Measurements from ENCODE around the gene PARD6B.
"Not testable (repeated sequence)": the region's sequence is repeated elsewhere in the genome, so short reads cannot be mapped to it uniquely, and the experiment has no call there.

GRCh38 chr20:50800986-50801746 lies 69.8 kb downstream of the PARD6B start:
- TF ChIP-seq CTCF (IDR thresholded peaks at IDR 0.05 in 4 of 5, conservative IDR thresholded peaks at IDR 0.05 in 1 of 5); POLR2A (IDR thresholded peaks at IDR 0.05): not testable (repeated sequence)

Measured in gastrocnemius medialis (tissue), 4 donors.